H1 (cell line): ENCODE measurements around the gene ENOPH1.

Experiments
- ATF3 ChIP-seq: IDR thresholded peaks from 2 replicates; pipeline ENCODE4 v1.6.1; 2011; ENCODE audit warnings: low read depth, mild to moderate bottlenecking, low read length; ENCODE audit not compliant: insufficient read depth
- JUND ChIP-seq: IDR thresholded peaks from 2 replicates; pipeline ENCODE4 v1.6.1; 2011; ENCODE audit warnings: mild to moderate bottlenecking, improper control_type of control experiment, low read length
- MAX ChIP-seq: IDR thresholded peaks from 2 replicates; pipeline ENCODE4 v1.6.1; 2012; ENCODE audit warnings: inconsistent platforms
- POLR2AphosphoS5 ChIP-seq: IDR thresholded peaks from 2 replicates; pipeline ENCODE4 v1.6.1; 2011; ENCODE audit warnings: low read depth, low read length
- RNF2 ChIP-seq: fragments of 200-900, 300-1000 bp; sonication (generic); IDR thresholded peaks from 2 replicates; pipeline ENCODE4 v1.7.1; 2016; ENCODE audit warnings: borderline replicate concordance, low read depth, mild to moderate bottlenecking, antibody characterized with exemption, low read length; ENCODE audit not compliant: poor library complexity, severe bottlenecking; ENCODE audit errors: missing control alignments
- SP4 ChIP-seq: IDR thresholded peaks from 2 replicates; pipeline ENCODE4 v1.6.1; 2012; ENCODE audit warnings: low read length, inconsistent platforms
- TF ChIP-seq, protein P1 (sequence below), 3 experiments: IDR thresholded peaks; 1 replicate in 2 of 3; 2 replicates in 1 of 3; pipeline versions ENCODE4 v1.5.1 to v1.6.1; 2011; ENCODE audit warnings: low read length in 3 of 3, mild to moderate bottlenecking in 3 of 3, inconsistent platforms in 2 of 3, low read depth in 1 of 3, moderate library complexity in 1 of 3; ENCODE audit not compliant: insufficient read depth in 1 of 3; ENCODE audit errors: control extremely low read depth in 1 of 3

GRCh38 chr4:82479562-82479961, 49.2 kb downstream of the ENOPH1 start:
- TF ChIP-seq JUND (no peak), POLR2AphosphoS5 (no peak), SP4 (no peak), RNF2 (no peak), MAX (no peak), ATF3 (no peak)
- TF ChIP-seq, protein P1, sequence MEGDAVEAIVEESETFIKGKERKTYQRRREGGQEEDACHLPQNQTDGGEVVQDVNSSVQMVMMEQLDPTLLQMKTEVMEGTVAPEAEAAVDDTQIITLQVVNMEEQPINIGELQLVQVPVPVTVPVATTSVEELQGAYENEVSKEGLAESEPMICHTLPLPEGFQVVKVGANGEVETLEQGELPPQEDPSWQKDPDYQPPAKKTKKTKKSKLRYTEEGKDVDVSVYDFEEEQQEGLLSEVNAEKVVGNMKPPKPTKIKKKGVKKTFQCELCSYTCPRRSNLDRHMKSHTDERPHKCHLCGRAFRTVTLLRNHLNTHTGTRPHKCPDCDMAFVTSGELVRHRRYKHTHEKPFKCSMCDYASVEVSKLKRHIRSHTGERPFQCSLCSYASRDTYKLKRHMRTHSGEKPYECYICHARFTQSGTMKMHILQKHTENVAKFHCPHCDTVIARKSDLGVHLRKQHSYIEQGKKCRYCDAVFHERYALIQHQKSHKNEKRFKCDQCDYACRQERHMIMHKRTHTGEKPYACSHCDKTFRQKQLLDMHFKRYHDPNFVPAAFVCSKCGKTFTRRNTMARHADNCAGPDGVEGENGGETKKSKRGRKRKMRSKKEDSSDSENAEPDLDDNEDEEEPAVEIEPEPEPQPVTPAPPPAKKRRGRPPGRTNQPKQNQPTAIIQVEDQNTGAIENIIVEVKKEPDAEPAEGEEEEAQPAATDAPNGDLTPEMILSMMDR (IDR thresholded peaks at IDR 0.05; ENCODE audit: control extremely low read depth in 1 of 3, insufficient read depth in 1 of 3, low read depth in 1 of 3, low read length in 3 of 3): no peak
